OCI-LY7 (cell line): ENCODE data around the gene FREM3. TPM values are rescaled to one million over a fixed set of nuclear protein-coding genes. Genes with fewer than 3 reads are reported as not detected.

Experiments used
- BruUV-seq: library from RNA; stranded (reverse); fragments of 400-500 nt; replicated peaks from 2 replicates; lab custom pipeline; 2021; lab: Mats Ljungman, UMichigan
- CTCF ChIA-PET: fragments of 300-600 bp; sonication (Branson Sonifier 250); formaldehyde crosslinking; loops from one replicate; lab custom pipeline; 2022; ENCODE audit warnings: antibody characterized with exemption; ENCODE audit not compliant: unreplicated experiment; lab: Charles Lee
- POLR2A ChIA-PET: fragments of 300-600 bp; sonication (Branson Sonifier 250); formaldehyde crosslinking; loops from one replicate; lab custom pipeline; 2022; ENCODE audit warnings: antibody characterized with exemption; lab: Charles Lee
- DNase-seq: peaks from one replicate; pipeline ENCODE4 v3.0.0-alpha.2; 2015; ENCODE audit warnings: low spot score
- H2AFZ ChIP-seq: fragments of 200-600 bp; sonication (generic), shearing (Covaris generic); 2 replicates; pipeline ENCODE4 v1.6.1; 2014; ENCODE audit warnings: mild to moderate bottlenecking, antibody characterized with exemption, low read length, moderate library complexity
- H3K27ac ChIP-seq: fragments of 200-600 bp; sonication (generic); 2 replicates; pipeline ENCODE4 v1.5.1; 2014; ENCODE audit warnings: mixed run types, low read depth, mild to moderate bottlenecking, moderate library complexity, low read length, inconsistent platforms; ENCODE audit not compliant: poor library complexity, severe bottlenecking
- H3K36me3 ChIP-seq: fragments of 200-600 bp; sonication (generic); 2 replicates; pipeline ENCODE4 v1.6.1; 2014; ENCODE audit warnings: mild to moderate bottlenecking, antibody characterized with exemption, low read length, moderate library complexity, mixed read lengths; ENCODE audit not compliant: insufficient read depth
- H3K4me1 ChIP-seq: fragments of 200-600 bp; sonication (generic); 2 replicates; pipeline ENCODE4 v1.5.1; 2014; ENCODE audit warnings: mild to moderate bottlenecking, low read length; ENCODE audit not compliant: insufficient read depth, poor library complexity, severe bottlenecking
- H3K4me2 ChIP-seq: fragments of 200-600 bp; sonication (generic); 2 replicates; pipeline ENCODE4 v1.6.1; 2014; ENCODE audit warnings: mild to moderate bottlenecking, low read length
- H3K4me3 ChIP-seq: fragments of 200-600 bp; sonication (generic); 2 replicates; pipeline ENCODE4 v1.5.1; 2014; ENCODE audit warnings: mild to moderate bottlenecking, low read depth, low read length; ENCODE audit not compliant: poor library complexity, severe bottlenecking
- H3K79me2 ChIP-seq: fragments of 200-600 bp; sonication (generic); 2 replicates; pipeline ENCODE4 v1.6.1; 2016; ENCODE audit warnings: low read depth, mild to moderate bottlenecking, low read length, moderate library complexity, mixed read lengths; ENCODE audit not compliant: insufficient read depth
- H3K9me2 ChIP-seq: fragments of 200-600 bp; sonication (generic); 2 replicates; pipeline ENCODE4 v1.6.1; 2016; ENCODE audit warnings: mild to moderate bottlenecking, low read length, mixed read lengths; ENCODE audit not compliant: insufficient read depth
- H3K9me3 ChIP-seq: fragments of 200-600 bp; sonication (generic); 2 replicates; pipeline ENCODE4 v1.6.1; 2014; ENCODE audit warnings: mild to moderate bottlenecking, mixed run types, low read length, mixed read lengths
- H4K20me1 ChIP-seq: fragments of 200-600 bp; sonication (generic); 2 replicates; pipeline ENCODE4 v1.6.1; 2014; ENCODE audit warnings: mild to moderate bottlenecking, antibody characterized with exemption, low read length, moderate library complexity, mixed read lengths; ENCODE audit not compliant: insufficient read depth
- EZH2phosphoT487 ChIP-seq: fragments of 200-600 bp; sonication (generic); IDR thresholded peaks from 2 replicates; pipeline ENCODE4 v1.6.1; 2018; ENCODE audit warnings: low read depth, borderline replicate concordance, mild to moderate bottlenecking, mixed run types, antibody characterized with exemption, low read length, moderate library complexity, mixed read lengths
- intact Hi-C: fragments of 100-400 bp; cut with micrococcal nuclease; formaldehyde crosslinking; loops from one replicate; pipeline ENCODE4 v1.10.0; 2022; ENCODE audit not compliant: unreplicated experiment
- total RNA-seq, 2 experiments: library from RNA; depleted of rRNA in 1 of 2; stranded (reverse); fragments of >200 nt in 1 of 2; shearing (Covaris generic) in 1 of 2; gene quantifications; 2 replicates each; pipeline ENCODE4 v1.2.3, GENCODE V29; 2014 to 2022
- TF ChIP-seq, protein P1 (sequence below): fragments of 200-600 bp; sonication (generic); conservative IDR thresholded peaks from 2 replicates; pipeline ENCODE4 v1.5.1; 2014; ENCODE audit warnings: mild to moderate bottlenecking, antibody characterized with exemption, low read length, moderate library complexity, mixed read lengths

FREM3 gene
- total RNA-seq, 2 experiments from 2014 or later: not detected

DNA sequence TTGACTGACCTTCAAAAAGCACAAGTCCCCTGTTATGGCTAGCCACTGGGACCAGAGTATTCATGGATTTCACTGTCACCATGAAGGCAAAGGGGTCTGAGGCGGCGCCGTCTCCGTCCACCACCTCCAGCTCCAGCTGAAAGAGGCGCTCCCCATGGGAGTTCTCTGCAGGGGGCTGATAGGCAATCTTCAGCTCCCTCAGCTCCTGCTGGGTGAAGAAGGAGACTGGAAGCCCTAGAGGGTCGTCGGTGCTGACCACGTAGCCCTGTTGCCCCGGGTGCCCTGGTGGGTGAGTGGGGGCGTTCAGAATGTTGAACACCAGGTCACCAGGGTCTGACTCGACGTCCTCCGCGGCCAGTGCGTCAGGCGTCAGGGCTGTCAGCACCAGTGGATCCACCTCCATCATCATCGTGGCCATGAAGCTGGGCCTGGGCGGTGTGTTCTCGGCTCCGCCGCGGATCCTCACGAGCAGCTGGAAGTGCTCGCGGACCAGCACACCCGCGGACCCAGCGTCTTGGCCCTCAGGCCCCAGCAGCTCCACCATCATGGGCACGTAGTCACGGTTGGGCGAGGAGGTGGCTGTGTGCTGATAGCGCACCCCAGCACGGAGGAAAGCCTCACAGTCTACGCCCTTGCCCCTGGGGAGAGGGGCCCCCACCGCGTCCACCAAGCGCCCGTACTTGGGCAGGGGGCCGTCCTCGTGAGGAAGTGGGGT, 987 bp downstream of the FREM3 start:
- H3K27ac ChIP-seq: no peak overlapping the region
- no peaks in the 10 kb centered on the region for H3K9me3 ChIP-seq
- CTCF ChIA-PET: no interaction called here
- no peaks in the 10 kb centered on the region for H4K20me1 ChIP-seq
- H3K4me2 ChIP-seq: no peak overlapping the region
- intact Hi-C loops: no loop called here
- no peaks in the 10 kb centered on the region for H3K9me2 ChIP-seq
- no peak overlapping the region for H2AFZ ChIP-seq
- POLR2A ChIA-PET: no interaction called here
- no peaks in the 10 kb centered on the region for H3K4me1 ChIP-seq
- no peak for DNase-seq
- H3K36me3 ChIP-seq: no peaks in the 10 kb centered on the region
- H3K79me2 ChIP-seq: no peaks in the 10 kb centered on the region
- BruUV-seq: no TSS peak
- TF ChIP-seq EZH2phosphoT487: no peak
- no peak overlapping the region for H3K4me3 ChIP-seq

DNA sequence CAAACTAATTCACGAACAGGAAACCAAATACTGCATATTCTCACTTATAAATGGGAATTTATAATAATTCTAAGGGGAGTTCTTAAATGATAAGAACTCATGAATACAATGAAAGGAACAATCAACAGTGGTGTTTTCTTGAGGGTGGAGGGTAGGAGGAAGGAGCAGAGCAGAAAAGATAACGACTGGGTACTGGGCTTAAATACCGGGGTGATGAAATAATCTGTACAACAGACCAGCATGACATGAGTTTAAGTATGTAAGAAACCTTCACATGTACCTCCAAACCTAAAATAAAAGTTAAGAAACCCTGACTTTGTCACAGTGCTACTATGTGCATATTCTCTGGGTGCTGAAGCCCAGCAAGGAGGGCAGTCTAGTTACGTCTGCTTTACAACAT, 6.6 kb downstream of the FREM3 start:
- no peak overlapping the region for H3K4me3 ChIP-seq
- no peak overlapping the region for H2AFZ ChIP-seq
- H3K9me3 ChIP-seq: no peaks in the 10 kb centered on the region
- H3K4me2 ChIP-seq: no peak overlapping the region
- no peaks in the 10 kb centered on the region for H3K9me2 ChIP-seq
- no peaks in the 10 kb centered on the region for H3K36me3 ChIP-seq
- ChIA-PET CTCF (no interaction called here), POLR2A (no interaction called here)
- no TSS peak for BruUV-seq
- no peaks in the 10 kb centered on the region for H3K79me2 ChIP-seq
- no peaks in the 10 kb centered on the region for H4K20me1 ChIP-seq
- no peak for DNase-seq
- no peak overlapping the region for H3K27ac ChIP-seq
- TF ChIP-seq, protein P1, sequence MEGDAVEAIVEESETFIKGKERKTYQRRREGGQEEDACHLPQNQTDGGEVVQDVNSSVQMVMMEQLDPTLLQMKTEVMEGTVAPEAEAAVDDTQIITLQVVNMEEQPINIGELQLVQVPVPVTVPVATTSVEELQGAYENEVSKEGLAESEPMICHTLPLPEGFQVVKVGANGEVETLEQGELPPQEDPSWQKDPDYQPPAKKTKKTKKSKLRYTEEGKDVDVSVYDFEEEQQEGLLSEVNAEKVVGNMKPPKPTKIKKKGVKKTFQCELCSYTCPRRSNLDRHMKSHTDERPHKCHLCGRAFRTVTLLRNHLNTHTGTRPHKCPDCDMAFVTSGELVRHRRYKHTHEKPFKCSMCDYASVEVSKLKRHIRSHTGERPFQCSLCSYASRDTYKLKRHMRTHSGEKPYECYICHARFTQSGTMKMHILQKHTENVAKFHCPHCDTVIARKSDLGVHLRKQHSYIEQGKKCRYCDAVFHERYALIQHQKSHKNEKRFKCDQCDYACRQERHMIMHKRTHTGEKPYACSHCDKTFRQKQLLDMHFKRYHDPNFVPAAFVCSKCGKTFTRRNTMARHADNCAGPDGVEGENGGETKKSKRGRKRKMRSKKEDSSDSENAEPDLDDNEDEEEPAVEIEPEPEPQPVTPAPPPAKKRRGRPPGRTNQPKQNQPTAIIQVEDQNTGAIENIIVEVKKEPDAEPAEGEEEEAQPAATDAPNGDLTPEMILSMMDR: no peak
- TF ChIP-seq EZH2phosphoT487: no peak
- intact Hi-C loops: no loop called here
- H3K4me1 ChIP-seq: no peaks in the 10 kb centered on the region

DNA sequence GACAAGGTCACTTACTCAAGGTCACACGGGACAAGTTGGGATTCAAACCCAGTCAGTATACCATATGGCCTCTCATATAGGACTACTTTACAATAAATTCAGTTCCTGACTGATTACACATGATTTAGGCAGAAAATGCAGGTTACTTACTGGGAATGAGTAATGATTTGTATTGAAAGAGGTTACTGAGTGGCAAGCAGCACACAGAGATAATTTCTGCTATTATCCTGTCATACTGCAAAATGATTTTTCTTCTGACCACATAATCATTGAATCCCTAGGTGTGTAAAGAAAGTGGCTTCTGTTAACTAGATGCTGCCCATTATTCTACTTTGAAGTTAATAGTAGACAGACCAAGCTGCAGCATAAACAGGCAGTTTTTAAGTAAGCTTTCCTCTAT, 8.2 kb downstream of the FREM3 start:
- no peak for TF ChIP-seq EZH2phosphoT487
- TF ChIP-seq, protein P1: no peak
- POLR2A ChIA-PET: no interaction called here

More for the DNA sequence above, 8.2 kb downstream of the FREM3 start:
- CTCF ChIA-PET: no interaction called here
- DNase-seq: no peak
- H3K4me3 ChIP-seq: no peak overlapping the region
- no peaks in the 10 kb centered on the region for H3K79me2 ChIP-seq
- intact Hi-C loops: no loop called here
- H3K36me3 ChIP-seq: no peaks in the 10 kb centered on the region
- H3K9me2 ChIP-seq: no peaks in the 10 kb centered on the region
- no peaks in the 10 kb centered on the region for H3K9me3 ChIP-seq
- H4K20me1 ChIP-seq: no peaks in the 10 kb centered on the region
- H3K27ac ChIP-seq: no peak overlapping the region
- H3K4me1 ChIP-seq: no peaks in the 10 kb centered on the region
- BruUV-seq: no TSS peak
- no peak overlapping the region for H3K4me2 ChIP-seq
- H2AFZ ChIP-seq: no peak overlapping the region
